Liver (tissue), 9 donors: ENCODE measurements around the gene ASZ1. TPM values are rescaled to one million over a fixed set of nuclear protein-coding genes. Genes with fewer than 3 reads are reported as not detected.

Experiments used
- DNase-seq: peaks from one replicate; pipeline ENCODE4 v3.0.0-alpha.2; 2017; ENCODE audit warnings: low spot score
- H3K27ac ChIP-seq, 2 donors: one replicate each; pipeline ENCODE4 v1.7.0; 2013; ENCODE audit warnings: inconsistent platforms in 2 of 2, low read length in 2 of 2, control low read depth in 1 of 2, low read depth in 1 of 2, mild to moderate bottlenecking in 1 of 2
- H3K27me3 ChIP-seq, 4 donors: one replicate each; pipeline versions ENCODE4 v1.6.1 to v1.7.0; 2013; ENCODE audit warnings: low read length in 3 of 4, inconsistent platforms in 1 of 4, mild to moderate bottlenecking in 1 of 4, moderate library complexity in 1 of 4; ENCODE audit not compliant: control insufficient read depth in 4 of 4, insufficient read depth in 4 of 4
- H3K36me3 ChIP-seq, 4 donors: one replicate each; pipeline versions ENCODE4 v1.6.1 to v1.7.0; 2013; ENCODE audit warnings: low read length in 3 of 4, mild to moderate bottlenecking in 3 of 4, low read depth in 1 of 4, moderate library complexity in 1 of 4; ENCODE audit not compliant: control insufficient read depth in 4 of 4, insufficient read depth in 3 of 4
- H3K4me1 ChIP-seq, 4 donors: one replicate each; pipeline versions ENCODE4 v1.6.1 to v1.7.0; 2013; ENCODE audit warnings: low read length in 3 of 4, mild to moderate bottlenecking in 3 of 4, moderate library complexity in 1 of 4; ENCODE audit not compliant: control insufficient read depth in 4 of 4, insufficient read depth in 4 of 4
- H3K4me3 ChIP-seq, 3 donors: one replicate each; pipeline versions ENCODE4 v1.6.1 to v1.7.0; 2013; ENCODE audit warnings: low read length in 3 of 3, control low read depth in 1 of 3, low read depth in 1 of 3, mild to moderate bottlenecking in 1 of 3
- H3K9ac ChIP-seq, 2 donors: one replicate each; pipeline ENCODE4 v1.7.0; 2013; ENCODE audit warnings: low read length in 2 of 2, mild to moderate bottlenecking in 2 of 2, moderate library complexity in 2 of 2, control low read depth in 1 of 2, low read depth in 1 of 2
- H3K9me3 ChIP-seq, 4 donors: one replicate each; pipeline versions ENCODE4 v1.6.1 to v1.7.0; 2013; ENCODE audit warnings: low read length in 3 of 4; ENCODE audit not compliant: control insufficient read depth in 4 of 4
- EGR1 ChIP-seq, 2 donors: IDR thresholded peaks; 2 replicates each; pipeline ENCODE4 v1.6.1; 2016 to 2018; ENCODE audit warnings: antibody characterized with exemption in 2 of 2, low read depth in 2 of 2
- FOXA1 ChIP-seq: IDR thresholded peaks from 2 replicates; pipeline ENCODE4 v1.6.1; 2016; ENCODE audit warnings: antibody characterized with exemption
- FOXA2 ChIP-seq: IDR thresholded peaks from 2 replicates; pipeline ENCODE4 v1.6.1; 2016; ENCODE audit warnings: antibody characterized with exemption
- HNF4A ChIP-seq, 2 donors: conservative IDR thresholded peaks; 2 replicates each; pipeline ENCODE4 v1.6.1; 2016; ENCODE audit warnings: antibody characterized with exemption in 2 of 2, mild to moderate bottlenecking in 2 of 2
- HNF4G ChIP-seq: IDR thresholded peaks from 2 replicates; pipeline ENCODE4 v1.6.1; 2016; ENCODE audit warnings: antibody characterized with exemption
- NR2F2 ChIP-seq: IDR thresholded peaks from 2 replicates; pipeline ENCODE4 v1.6.1; 2016; ENCODE audit warnings: antibody characterized with exemption
- RAD21 ChIP-seq, 2 donors: IDR thresholded peaks; 2 replicates each; pipeline ENCODE4 v1.6.1; 2016; ENCODE audit warnings: antibody characterized with exemption in 2 of 2, mild to moderate bottlenecking in 2 of 2
- RXRA ChIP-seq, 2 donors: IDR thresholded peaks; 2 replicates each; pipeline ENCODE4 v1.6.1; 2017 to 2018; ENCODE audit warnings: antibody characterized with exemption in 2 of 2, mild to moderate bottlenecking in 1 of 2
- SP1 ChIP-seq: IDR thresholded peaks from 2 replicates; pipeline ENCODE4 v1.6.1; 2018; ENCODE audit warnings: antibody characterized with exemption, mild to moderate bottlenecking
- TAF1 ChIP-seq: conservative IDR thresholded peaks from 2 replicates; pipeline ENCODE4 v1.6.1; 2016; ENCODE audit warnings: antibody characterized with exemption, mild to moderate bottlenecking
- YY1 ChIP-seq: IDR thresholded peaks from 2 replicates; pipeline ENCODE4 v1.6.1; 2016; ENCODE audit warnings: antibody characterized with exemption, mild to moderate bottlenecking
- WGBS: extraction: QIAGEN DNeasy Blood & Tissue Kit; methylation state at CpG from one replicate; pipeline ENCODE4 v1.1.7; 2013; 5-methylcytosine and 5-hydroxymethylcytosine counted together
- polyA plus RNA-seq, 2 donors: library from polyadenylated mRNA; stranded (reverse) in 1 of 2; unstranded in 1 of 2; fragments of 200-250 nt in 1 of 2; fragments of >200 nt in 1 of 2; fragmentation: Nextera tagmentation in 1 of 2; extraction: Ambion mirVana in 1 of 2; gene quantifications; one replicate each; pipeline versions ENCODE4 v1.2.1 to v1.2.3, GENCODE V29; 2013 to 2015
- total RNA-seq, 2 donors: library from RNA; depleted of rRNA; stranded (reverse); fragments of >200 nt; gene quantifications; one replicate each; pipeline ENCODE4 v1.2.3, GENCODE V29; 2014
- TF ChIP-seq, protein P1 (sequence below): IDR thresholded peaks from 2 replicates; pipeline ENCODE4 v1.6.1; 2016; ENCODE audit warnings: antibody characterized with exemption, mild to moderate bottlenecking
- TF ChIP-seq, protein P2 (sequence below): IDR thresholded peaks from 2 replicates; pipeline ENCODE4 v1.6.1; 2016; ENCODE audit warnings: antibody characterized with exemption
- TF ChIP-seq, protein P3 (sequence below): IDR thresholded peaks from 2 replicates; pipeline ENCODE4 v1.6.1; 2016; ENCODE audit warnings: antibody characterized with exemption
- TF ChIP-seq, protein P4 (sequence below): IDR thresholded peaks from 2 replicates; pipeline ENCODE4 v1.6.1; 2016; ENCODE audit warnings: antibody characterized with exemption
- TF ChIP-seq, protein P5 (sequence below): fragments of 150-350 bp; IDR thresholded peaks from 2 replicates; pipeline ENCODE4 v1.5.1; 2017; ENCODE audit warnings: improper control_type of control experiment, low read depth, low read length; ENCODE audit not compliant: missing input control
- donor health status: healthy.
- donor health status: healthy.
- donor health status: healthy.
- donor health status: healthy.
- donor health status: healthy.

The ASZ1 gene
- total and polyA plus RNA-seq, 4 donors: 0.08 TPM; not detected in 3

DNA sequence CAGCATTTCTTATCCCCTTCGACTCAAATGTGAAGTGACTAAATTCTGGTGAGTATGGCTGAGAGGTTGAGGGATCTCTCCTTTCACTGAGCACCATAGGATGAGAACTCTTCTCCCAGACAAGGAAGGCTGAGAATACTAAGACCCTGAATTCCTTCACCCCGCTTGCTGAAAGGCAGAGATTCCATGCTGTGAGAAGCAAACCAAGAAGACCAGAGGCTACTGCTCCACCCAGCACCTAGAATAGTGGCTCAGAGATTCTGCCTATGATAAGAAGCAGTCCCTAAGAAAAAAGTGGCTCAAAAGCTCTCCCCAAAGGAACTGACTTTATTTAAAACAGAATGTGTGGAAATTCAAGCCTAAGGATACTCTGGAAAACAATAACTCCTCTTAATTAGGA lies 77.7 kb downstream of the ASZ1 start:
- Histone ChIP-seq H3K4me3 (no peak overlapping the region), H3K9ac (no peak overlapping the region), H3K27me3 (peaks cover 0 to 10% (median 0%) of the 10 kb centered on the region in 4 donors), H3K9me3 (no peaks in the 10 kb centered on the region), H3K4me1 (no peaks in the 10 kb centered on the region), H3K27ac (no peak overlapping the region), H3K36me3 (no peaks in the 10 kb centered on the region)
- WGBS: 82% methylated on average over 2 of the region's 2 CpGs
- DNase-seq: no peak
- TF ChIP-seq NR2F2: no peak
- TF ChIP-seq HNF4A (conservative IDR thresholded peaks at IDR 0.05): no peak
- TF ChIP-seq EGR1 (IDR thresholded peaks at IDR 0.05; ENCODE audit: low read depth in 2 of 2): no peak
- TF ChIP-seq, protein P1, sequence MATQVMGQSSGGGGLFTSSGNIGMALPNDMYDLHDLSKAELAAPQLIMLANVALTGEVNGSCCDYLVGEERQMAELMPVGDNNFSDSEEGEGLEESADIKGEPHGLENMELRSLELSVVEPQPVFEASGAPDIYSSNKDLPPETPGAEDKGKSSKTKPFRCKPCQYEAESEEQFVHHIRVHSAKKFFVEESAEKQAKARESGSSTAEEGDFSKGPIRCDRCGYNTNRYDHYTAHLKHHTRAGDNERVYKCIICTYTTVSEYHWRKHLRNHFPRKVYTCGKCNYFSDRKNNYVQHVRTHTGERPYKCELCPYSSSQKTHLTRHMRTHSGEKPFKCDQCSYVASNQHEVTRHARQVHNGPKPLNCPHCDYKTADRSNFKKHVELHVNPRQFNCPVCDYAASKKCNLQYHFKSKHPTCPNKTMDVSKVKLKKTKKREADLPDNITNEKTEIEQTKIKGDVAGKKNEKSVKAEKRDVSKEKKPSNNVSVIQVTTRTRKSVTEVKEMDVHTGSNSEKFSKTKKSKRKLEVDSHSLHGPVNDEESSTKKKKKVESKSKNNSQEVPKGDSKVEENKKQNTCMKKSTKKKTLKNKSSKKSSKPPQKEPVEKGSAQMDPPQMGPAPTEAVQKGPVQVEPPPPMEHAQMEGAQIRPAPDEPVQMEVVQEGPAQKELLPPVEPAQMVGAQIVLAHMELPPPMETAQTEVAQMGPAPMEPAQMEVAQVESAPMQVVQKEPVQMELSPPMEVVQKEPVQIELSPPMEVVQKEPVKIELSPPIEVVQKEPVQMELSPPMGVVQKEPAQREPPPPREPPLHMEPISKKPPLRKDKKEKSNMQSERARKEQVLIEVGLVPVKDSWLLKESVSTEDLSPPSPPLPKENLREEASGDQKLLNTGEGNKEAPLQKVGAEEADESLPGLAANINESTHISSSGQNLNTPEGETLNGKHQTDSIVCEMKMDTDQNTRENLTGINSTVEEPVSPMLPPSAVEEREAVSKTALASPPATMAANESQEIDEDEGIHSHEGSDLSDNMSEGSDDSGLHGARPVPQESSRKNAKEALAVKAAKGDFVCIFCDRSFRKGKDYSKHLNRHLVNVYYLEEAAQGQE: no peak
- TF ChIP-seq, protein P2, sequence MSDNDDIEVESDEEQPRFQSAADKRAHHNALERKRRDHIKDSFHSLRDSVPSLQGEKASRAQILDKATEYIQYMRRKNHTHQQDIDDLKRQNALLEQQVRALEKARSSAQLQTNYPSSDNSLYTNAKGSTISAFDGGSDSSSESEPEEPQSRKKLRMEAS: no peak
- no peak for TF ChIP-seq HNF4G
- TF ChIP-seq FOXA2: no peak
- no peak for TF ChIP-seq TAF1
- TF ChIP-seq RXRA (IDR thresholded peaks at IDR 0.05): no peak
- TF ChIP-seq, protein P3, sequence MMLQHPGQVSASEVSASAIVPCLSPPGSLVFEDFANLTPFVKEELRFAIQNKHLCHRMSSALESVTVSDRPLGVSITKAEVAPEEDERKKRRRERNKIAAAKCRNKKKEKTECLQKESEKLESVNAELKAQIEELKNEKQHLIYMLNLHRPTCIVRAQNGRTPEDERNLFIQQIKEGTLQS: no peak

DNA sequence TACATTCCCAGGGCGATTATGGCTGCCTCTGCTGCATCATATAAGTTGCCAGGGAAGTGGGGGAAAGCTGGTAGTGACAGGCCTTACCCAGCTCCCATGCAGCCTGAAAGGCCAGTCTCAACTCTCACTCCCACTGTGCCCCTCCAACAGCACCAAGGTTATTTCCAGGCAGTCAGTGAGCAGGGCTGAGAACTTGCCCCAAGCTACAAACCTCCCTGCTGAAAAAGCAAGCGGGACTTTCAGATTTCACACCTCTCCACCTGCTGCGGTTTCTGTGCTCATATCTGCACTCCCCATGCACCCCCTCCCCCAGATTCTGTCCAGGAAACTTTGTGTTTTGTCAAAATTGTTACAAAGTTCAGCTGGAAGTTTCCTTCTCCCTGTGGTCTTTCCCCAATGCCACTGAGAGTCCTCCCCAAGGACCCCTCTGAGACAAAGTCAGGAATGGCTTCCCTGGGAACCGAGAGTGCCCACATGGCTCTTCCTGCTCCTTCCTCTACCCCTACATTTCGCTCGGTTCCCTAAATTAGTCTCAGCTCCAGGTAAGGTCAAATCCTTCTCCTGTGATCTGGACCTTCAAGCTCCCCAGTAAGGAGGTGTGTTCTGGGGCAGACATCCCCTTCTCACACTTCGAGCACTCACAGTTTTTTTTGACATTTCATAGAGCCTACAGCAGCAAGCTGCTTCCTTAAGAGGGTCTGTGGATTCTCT lies 79.2 kb downstream of the ASZ1 start:
- Histone ChIP-seq H3K9me3 (no peaks in the 10 kb centered on the region), H3K4me3 (no peak overlapping the region), H3K36me3 (no peaks in the 10 kb centered on the region), H3K9ac (no peak overlapping the region), H3K27me3 (peaks cover 0 to 8% (median 0%) of the 10 kb centered on the region in 4 donors), H3K27ac (no peak overlapping the region), H3K4me1 (no peaks in the 10 kb centered on the region)
- 79% methylated on average over 7 of the region's 7 CpGs for WGBS
- no peak for DNase-seq
- TF ChIP-seq, protein P4, sequence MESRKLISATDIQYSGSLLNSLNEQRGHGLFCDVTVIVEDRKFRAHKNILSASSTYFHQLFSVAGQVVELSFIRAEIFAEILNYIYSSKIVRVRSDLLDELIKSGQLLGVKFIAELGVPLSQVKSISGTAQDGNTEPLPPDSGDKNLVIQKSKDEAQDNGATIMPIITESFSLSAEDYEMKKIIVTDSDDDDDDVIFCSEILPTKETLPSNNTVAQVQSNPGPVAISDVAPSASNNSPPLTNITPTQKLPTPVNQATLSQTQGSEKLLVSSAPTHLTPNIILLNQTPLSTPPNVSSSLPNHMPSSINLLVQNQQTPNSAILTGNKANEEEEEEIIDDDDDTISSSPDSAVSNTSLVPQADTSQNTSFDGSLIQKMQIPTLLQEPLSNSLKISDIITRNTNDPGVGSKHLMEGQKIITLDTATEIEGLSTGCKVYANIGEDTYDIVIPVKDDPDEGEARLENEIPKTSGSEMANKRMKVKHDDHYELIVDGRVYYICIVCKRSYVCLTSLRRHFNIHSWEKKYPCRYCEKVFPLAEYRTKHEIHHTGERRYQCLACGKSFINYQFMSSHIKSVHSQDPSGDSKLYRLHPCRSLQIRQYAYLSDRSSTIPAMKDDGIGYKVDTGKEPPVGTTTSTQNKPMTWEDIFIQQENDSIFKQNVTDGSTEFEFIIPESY: no peak
- no peak for TF ChIP-seq SP1
- TF ChIP-seq FOXA1: no peak
- TF ChIP-seq NR2F2: no peak
- TF ChIP-seq, protein P5, sequence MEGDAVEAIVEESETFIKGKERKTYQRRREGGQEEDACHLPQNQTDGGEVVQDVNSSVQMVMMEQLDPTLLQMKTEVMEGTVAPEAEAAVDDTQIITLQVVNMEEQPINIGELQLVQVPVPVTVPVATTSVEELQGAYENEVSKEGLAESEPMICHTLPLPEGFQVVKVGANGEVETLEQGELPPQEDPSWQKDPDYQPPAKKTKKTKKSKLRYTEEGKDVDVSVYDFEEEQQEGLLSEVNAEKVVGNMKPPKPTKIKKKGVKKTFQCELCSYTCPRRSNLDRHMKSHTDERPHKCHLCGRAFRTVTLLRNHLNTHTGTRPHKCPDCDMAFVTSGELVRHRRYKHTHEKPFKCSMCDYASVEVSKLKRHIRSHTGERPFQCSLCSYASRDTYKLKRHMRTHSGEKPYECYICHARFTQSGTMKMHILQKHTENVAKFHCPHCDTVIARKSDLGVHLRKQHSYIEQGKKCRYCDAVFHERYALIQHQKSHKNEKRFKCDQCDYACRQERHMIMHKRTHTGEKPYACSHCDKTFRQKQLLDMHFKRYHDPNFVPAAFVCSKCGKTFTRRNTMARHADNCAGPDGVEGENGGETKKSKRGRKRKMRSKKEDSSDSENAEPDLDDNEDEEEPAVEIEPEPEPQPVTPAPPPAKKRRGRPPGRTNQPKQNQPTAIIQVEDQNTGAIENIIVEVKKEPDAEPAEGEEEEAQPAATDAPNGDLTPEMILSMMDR: no peak
- TF ChIP-seq RAD21 (IDR thresholded peaks at IDR 0.05): no peak
- no peak for TF ChIP-seq FOXA2
- no peak for TF ChIP-seq YY1
